GM21786 (cell line): Measurements from ENCODE around the gene SSTR4.

Experiments
- ATAC-seq: cut with Tn5 transposase; IDR thresholded peaks from one replicate; pipeline ENCODE4 v1.9.1; 2021; ENCODE audit not compliant: unreplicated experiment

The SSTR4 gene

GRCh38 chr20:23063168-23063567 is 28.1 kb downstream of the SSTR4 start:
- ATAC-seq = no peak

- no peak for ATAC-seq
These were observed 28.5 kb downstream of the SSTR4 start for GRCh38 chr20:23063581-23063980.

- no peak for ATAC-seq
These were observed 30.4 kb downstream of the SSTR4 start for GRCh38 chr20:23065266-23066201.

- ATAC-seq = no peak
These were observed 31.7 kb downstream of the SSTR4 start for GRCh38 chr20:23066772-23067171.

- ATAC-seq = no peak
These were observed 33.2 kb downstream of the SSTR4 start for GRCh38 chr20:23068283-23068682.

- no peak for ATAC-seq
These were observed 34.0 kb downstream of the SSTR4 start for GRCh38 chr20:23069108-23069507.

DNA sequence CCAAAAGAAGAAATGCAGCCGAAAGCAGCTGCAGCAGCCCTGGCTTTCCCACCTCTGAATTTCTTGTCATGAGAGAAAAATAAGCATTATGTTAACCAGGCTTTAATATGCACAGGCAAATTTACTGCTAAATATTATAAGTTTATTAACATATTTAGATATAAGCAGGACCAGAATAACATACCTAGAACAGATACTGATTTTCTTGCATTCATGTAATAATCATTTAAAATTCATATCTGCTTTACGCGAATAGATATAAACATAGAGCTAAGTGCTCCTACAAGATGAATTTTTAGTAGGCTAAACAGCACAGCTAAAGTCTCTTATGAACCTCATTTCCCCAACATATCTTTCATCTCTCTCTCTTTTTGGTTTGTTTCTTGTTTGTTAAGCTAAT is 36.3 kb downstream of the SSTR4 start:
- ATAC-seq = no peak

DNA sequence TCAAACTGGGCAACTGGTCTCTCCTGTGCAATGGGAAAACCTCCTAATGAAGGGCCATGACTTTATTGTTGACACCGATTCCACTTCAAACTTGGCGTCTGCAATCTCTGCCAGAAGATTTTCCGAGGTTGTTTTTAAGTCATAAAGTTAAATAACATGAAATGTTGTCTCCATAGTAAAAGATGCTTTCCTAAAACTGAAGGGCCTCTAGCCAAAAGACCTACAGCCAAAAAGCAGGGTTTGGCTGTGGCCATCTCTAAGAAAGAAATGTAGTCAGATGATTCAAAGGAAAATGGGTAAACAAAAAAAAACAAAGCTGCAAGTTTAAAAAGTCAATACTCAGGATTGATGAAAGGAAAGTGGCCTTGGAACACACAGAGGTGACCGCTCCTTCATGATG is 36.9 kb downstream of the SSTR4 start:
- no peak for ATAC-seq

DNA sequence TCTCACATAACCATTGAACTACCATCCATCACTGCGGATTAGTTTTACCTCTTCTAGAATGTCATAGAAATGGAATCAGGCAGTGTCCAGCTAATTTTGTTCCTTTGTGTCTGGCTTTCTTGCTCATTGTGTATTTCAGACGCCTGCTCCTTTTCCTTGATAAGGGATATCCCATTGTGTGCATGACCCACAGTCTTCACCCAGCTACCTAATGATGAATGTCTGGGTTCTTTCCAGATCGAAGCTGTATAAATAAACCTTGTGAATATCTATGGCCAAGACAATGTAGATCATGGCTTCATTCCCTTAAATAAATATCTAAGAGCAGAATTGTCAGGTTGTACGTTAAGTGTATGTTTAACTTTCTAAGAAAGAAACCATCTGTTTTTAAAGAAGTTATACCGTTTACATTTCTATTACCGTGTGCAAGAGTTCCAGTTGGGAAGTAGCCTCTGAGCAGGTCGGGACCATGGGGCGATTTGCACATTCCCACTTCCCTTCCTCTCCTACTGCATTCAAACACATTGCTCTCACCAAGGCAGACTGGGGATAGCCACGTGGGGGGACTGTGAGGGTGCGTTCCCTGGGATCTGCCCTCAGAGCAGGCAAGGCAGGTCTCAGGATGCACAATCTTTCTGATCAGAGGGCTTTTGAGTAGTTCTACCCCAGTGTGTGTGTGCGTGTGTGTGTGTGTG is 37.9 kb downstream of the SSTR4 start:
- ATAC-seq = no peak

DNA sequence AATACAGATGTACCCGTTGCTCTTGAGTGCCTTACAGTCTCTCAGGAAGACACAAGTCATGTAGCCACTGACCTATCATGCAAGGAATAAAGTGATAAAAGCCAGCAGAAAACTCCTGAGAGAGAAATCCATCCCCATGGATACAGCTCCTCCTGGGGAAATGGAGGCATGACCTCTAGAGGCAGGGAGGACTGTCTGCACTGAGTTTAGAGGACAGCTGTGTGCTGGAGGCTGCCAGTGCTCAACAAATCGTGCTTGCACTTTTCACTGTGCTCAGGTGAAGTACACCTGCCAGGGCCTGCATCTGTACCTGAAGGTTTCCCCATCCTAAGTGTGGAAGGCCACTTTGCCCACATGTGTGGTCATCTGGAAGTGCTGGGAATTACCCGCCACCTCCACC is 38.9 kb downstream of the SSTR4 start:
- ATAC-seq = no peak

DNA sequence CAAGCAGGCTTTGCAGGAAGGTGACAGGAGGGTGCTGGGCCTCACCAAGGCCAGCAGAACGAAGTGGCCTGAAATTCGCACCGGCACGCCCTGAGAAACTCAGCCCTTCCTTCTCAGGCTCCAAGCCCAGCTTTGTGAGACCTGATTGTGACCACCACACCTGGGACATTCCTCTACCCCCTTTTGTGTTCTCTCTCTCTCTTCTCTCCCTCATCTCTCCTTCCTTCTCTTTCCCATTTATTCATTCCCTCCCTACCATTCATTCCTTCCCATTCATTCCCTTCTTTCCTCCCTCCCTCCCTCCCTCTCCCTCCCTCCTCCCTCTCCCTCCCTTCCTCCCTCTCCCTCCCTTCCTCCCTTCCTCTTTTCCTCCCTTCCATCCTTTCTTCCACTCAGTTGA is 42.2 kb downstream of the SSTR4 start:
- ATAC-seq = no peak

- ATAC-seq = no peak
These were observed 43.4 kb downstream of the SSTR4 start for GRCh38 chr20:23078351-23079015.

DNA sequence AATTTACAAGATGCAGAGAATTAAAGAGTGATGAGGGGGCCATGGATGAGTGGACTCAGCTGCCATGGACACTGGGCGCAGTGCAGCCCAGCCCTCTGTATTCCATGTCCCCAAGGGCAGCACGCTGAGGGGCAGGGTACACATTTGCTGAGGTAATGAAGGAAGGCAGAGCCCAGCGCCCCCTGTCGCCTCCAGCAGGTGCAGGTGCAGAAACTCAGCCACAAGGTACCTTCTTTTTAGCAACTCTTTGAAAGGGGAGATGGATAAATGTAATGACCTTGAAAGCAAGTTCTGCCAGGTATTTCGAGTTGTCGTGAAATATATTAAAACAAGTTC is 43.9 kb downstream of the SSTR4 start:
- ATAC-seq = no peak

GRCh38 chr20:23079926-23080325 is 44.8 kb downstream of the SSTR4 start:
- ATAC-seq = no peak

DNA sequence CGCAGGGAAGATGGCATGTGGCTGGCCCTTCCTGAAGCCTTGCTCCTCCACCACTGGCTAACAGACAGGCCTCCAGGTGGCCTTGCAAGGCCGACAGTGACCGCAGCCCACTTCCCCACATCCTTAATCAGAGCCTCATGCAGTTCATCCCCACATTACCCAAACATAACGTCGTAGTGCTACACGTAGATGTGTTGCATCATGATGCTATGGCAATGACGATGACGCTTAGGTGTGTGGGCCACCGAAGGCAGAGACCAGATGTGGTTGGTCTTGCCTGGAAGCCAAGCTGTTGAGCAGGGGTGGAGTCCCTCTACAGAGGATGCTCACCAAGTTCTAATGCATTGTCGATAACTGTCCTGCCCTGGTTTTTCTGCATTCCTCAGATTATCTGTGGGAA is 45.4 kb downstream of the SSTR4 start:
- no peak for ATAC-seq

- ATAC-seq = no peak
These were observed 46.2 kb downstream of the SSTR4 start for GRCh38 chr20:23081263-23081819.

DNA sequence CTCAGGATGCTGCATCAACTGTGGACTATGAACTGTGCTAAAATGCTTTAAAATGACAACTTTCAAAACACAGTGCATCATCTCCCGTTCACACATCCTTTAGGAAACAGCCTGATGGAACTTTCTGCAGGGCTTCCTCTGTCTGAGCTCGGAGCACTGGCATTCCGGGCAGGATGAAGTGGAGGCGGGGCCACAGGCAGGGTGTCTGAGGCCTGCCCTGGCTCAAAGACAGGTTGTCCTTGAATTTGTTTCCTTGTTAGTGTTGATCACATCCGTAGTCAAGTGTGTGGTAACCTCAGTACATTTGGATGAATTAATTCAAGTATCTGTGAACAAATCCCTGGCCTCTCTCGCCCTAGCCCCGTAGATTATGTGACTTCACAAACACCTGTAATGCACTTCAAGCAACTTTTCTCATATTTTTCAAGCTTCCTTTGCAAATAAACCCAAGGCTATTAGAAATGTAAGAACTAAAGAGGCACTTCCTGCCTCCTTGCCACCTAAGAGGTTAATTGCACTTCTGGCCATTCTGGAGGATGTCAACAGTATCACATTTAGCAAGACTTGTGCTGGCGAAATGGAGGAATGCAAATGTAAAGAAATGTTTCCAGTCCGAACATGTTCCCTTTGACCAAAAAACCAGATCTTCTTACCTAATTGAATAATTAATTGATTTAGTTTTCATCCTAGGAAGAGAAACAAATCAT is 47.9 kb downstream of the SSTR4 start:
- ATAC-seq = no peak

DNA sequence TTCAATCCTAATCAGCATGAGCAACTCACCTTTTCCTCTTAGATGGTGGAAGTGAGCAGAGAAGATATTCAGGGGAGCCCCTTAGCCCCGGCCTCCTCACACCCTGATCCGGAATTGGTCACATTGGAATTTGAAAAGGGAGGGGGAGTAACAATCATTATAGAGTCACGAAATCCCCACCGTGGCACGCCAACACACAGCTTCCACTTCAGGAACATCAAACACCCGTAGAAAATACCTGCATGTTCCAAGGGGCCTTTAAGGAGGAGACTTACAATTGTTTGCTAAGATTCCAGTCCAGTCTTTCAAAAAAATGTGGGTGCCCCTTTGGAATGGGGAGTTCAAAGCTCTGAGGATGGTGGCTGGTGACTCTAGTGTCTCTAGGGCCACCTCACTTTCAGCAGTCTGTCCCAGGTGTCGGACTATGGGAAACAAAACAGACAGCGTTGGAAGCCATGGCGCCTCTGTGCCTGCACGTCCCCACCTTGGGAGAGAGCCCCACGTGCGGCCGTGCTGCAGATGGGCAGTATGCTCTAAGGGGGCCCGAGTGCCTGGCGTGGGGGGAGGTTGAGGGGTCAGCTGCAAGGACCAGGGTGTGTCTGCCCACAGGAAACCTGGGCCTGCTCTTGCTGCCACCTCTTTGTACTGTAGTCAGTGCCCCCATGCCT is 48.6 kb downstream of the SSTR4 start:
- ATAC-seq = no peak

DNA sequence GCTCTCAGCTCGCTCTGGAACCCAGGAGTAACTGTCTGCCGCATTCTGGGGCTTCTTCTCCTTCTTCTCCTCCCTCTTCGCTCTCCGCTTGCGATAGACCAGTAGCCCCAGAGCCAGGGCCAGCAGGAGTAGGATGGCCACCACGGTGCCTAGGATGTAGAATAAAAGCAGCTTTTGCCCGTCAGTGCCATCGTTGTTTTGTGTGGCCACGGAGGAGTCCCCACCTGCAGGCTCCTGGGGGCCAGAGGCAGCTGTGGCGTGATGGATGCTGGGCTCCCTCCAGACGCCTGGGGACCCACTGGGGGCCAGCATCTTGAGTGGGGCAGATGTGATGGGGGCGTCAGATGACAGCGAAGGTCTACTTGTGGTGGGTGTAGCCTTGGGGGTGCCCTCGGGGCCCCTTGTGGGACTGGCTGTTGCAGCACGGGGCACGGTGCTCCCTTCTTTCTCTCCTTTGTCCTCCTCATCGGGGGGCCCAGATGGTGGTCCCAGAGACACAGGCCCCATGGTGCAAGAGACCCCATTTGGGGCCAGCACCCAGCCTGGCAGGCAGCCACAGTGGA is 49.3 kb downstream of the SSTR4 start:
- ATAC-seq = no peak

DNA sequence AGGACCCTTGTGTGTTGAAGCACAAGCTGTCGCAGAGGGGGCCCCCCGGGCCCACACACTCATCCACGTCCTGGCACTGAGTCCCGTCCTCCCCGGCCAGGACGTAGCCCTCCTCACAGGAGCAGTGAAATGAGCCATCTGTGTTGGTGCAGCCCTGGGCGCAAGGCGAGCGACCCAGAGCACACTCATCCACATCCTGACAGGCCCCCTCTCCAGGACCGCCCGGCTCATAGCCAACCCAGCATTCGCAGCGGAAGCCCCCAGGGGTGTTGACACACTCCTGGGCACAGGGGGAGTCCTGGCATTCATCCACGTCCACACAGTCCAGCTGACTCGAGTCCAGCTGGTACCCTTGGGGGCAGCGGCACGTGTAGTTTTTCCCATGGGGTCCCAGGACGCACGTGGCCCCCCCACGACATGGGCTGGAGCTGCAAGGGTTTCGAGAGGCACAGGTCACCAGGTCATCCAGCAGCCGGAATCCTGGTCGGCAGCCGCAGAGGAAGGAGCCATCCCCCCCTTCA is 49.8 kb downstream of the SSTR4 start:
- no peak for ATAC-seq
